ENCODE data around the gene MPPE1. TPM values are rescaled to one million over a fixed set of nuclear protein-coding genes. Genes with fewer than 3 reads are reported as not detected.

MPPE1 gene
- total RNA-seq, 4 donors from 2014 or later, result 27.1 to 54.8 (median 30.8) TPM

DNA sequence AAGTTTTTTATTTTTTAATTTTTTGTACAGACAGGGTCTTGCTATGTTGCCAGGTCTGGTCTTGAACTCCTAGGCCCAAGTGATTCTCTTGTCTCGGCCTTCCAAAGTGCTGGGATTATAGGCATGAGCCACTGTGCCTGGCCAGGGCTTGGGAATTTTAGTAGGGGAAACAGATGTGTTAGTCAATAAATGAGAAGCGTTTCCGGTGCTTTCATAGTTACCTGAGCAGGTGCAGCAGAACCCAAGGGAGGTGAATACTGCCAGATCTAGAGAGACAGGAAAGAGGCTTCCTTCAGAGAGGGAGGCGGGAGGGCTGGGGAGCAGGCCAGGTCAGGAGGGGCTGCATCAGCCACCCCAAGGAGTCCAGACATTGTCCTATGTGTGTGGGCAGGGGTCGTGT lies 42.7 kb upstream of the MPPE1 start:
- TF ChIP-seq, protein P1, sequence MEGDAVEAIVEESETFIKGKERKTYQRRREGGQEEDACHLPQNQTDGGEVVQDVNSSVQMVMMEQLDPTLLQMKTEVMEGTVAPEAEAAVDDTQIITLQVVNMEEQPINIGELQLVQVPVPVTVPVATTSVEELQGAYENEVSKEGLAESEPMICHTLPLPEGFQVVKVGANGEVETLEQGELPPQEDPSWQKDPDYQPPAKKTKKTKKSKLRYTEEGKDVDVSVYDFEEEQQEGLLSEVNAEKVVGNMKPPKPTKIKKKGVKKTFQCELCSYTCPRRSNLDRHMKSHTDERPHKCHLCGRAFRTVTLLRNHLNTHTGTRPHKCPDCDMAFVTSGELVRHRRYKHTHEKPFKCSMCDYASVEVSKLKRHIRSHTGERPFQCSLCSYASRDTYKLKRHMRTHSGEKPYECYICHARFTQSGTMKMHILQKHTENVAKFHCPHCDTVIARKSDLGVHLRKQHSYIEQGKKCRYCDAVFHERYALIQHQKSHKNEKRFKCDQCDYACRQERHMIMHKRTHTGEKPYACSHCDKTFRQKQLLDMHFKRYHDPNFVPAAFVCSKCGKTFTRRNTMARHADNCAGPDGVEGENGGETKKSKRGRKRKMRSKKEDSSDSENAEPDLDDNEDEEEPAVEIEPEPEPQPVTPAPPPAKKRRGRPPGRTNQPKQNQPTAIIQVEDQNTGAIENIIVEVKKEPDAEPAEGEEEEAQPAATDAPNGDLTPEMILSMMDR (IDR thresholded peaks at IDR 0.05; ENCODE audit: low read depth), result no peak

DNA sequence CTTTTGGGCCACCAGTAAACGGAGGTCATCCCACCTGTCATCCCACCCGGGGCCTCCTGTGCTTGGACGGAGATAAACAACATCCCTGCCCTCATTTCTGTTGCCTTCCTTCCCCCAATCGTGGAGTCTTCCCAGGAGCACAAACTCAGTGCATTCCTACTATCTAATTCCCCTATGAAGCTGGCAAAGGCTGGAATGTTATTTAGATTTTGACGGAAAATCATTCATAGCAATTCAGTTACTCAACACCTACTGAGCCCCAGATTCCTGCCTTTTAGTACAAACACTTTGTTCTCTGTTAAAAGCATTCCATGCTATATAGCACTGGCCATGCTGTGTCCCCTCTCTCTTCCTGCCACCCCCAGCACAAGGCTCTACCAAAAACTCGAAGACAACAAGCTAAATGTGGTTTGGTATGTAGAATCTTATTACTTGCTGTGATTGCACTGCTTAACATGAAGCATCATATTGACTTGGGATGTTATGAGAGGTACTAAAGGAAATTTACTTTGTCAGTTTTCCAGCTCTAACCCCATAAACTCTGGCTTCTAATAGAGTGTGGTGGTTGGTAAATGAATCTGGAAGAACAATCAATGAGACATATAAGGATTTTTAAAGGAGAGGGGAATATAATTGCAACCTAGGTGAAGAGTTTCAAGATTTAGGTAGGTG lies 40.9 kb upstream of the MPPE1 start:
- TF ChIP-seq, protein P1 (IDR thresholded peaks at IDR 0.05; ENCODE audit: low read depth), result no peak

DNA sequence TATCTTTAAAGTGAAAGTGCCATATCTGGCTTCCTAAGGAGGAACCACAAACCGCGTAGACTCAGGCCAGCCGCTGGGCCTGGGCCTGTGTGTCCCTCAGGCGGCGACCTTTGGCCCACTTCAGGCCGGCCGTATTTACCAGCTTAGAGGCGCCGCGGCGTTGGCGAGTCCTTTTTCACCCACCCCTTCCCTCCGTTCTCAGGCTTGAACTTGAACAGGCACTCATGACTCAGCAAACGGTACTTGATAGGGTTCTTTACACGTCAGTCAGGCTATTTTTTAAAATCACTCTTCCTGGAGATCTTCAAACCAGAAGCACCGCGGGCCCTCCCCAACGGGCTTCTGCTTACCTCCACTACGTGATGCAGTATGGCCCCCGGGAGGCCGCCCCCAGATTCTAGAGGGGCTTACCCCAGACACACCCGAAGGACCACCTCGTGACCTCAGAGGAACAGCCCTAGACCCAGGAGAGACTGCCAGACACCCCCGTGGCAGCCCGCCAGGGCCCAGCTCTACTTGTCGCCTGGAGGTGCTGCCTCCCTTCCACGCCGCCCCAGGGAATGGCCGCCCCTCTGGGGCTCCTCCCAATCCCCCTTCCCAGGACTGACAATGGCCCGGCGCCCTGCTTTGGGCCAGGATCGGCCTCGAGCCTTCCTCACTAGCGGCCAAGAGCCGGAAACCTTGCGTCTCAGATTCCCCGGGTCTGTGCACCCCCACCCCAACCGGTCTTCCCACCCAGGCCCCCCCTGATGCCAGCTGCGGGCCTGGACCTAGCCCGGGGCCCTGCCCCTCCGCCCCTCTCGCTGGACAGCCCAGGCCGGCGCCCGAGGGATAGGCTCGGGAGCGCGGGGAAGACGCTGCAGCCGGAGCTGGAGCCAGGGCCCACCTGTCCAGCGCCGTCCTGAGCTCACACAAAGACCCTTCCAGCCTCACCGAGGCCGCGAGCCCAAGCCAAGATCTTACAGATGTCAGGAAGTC lies 39.4 kb upstream of the MPPE1 start:
- TF ChIP-seq, protein P1 (IDR thresholded peaks at IDR 0.05; ENCODE audit: low read depth), result no peak

DNA sequence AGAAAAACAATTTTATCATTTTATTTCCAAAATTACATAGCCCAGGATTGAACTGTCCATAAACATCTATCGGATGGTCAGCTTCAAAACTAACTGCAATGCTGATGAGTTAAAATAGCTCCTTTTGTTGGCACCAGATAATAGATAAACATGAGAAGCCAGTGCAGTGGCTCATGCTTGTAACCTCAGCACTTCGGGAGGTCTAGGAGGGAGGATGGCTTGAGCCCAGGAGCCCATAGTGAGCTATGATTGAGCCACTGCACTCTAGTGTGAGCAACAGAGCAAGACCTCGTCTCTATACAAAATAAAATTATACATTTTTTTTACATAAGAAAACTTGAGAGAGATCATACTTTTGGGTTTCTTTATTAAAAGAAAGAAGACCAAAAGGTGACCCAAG lies 38.6 kb upstream of the MPPE1 start:
- TF ChIP-seq, protein P1 (IDR thresholded peaks at IDR 0.05; ENCODE audit: low read depth), result no peak

DNA sequence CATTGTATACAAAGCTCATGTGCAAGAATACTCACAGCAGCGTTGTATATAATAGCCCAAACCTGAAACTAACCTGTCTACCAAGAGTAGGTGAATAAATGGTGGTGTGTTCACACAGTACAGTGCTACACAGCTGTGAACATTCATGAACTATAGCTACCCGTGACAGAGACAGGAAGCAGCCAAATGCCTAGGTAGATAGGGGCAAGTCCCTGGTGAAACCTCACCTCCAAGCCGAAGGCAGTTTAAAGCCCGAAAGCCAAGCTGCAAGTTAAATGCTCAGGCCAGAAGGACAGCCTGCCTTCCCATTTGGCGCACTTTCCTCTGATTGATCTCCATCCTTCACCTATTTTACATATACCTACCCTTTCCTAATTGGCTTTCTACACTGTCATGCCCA lies 36.7 kb upstream of the MPPE1 start:
- TF ChIP-seq, protein P1 (IDR thresholded peaks at IDR 0.05; ENCODE audit: low read depth), result no peak

DNA sequence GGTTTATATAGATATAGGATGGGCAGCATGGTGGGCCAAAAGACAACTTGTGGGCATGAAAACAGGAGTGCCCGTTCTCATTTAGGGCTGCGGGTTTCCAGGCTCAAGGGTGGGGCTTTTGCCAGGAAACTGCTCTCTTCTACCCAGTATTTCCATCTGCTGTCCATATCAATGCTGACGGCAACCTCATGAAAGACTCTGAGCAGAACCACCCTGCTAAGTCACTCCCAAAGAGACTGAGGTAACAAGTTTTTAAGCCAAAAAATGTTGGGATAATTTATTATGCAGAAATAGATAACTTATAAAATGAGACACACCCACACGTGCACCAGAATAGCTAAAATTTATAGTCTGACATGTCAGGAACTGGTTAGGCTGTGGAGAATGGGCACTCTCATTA lies 36.1 kb upstream of the MPPE1 start:
- TF ChIP-seq, protein P1 (IDR thresholded peaks at IDR 0.05; ENCODE audit: low read depth), result no peak

DNA sequence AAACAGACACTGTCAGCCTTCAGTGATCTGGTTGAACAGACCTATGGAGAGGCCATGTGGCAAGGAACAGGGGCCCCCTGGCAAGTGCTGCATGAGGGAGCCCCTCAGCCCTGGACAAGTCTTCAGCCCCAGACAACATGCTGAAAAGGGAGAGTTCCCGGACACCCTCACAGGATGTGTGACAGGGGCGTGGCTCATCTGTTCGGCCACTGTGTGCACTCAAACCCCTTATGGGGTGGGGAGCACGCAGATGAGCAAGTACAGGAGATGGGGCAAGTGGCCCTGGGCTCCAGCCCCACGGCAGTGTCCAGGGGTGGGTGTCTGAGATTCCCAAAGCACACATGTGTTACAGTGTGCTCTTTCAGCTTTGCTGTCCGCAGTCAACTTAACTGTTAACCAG lies 35.4 kb upstream of the MPPE1 start:
- TF ChIP-seq, protein P1 (IDR thresholded peaks at IDR 0.05; ENCODE audit: low read depth), result no peak
